Right lobe of liver (tissue), 6 donors: ENCODE data around the gene GTF2H2C_2.
"Not testable (repeated sequence)": the region's sequence is repeated elsewhere in the genome, so short reads cannot be mapped to it uniquely, and the experiment has no call there.

Experiments used
- ATAC-seq, 4 donors: fragments of 200-7000 bp; cut with Tn5 transposase; one replicate each; pipeline ENCODE4 v1.9.1; 2020; ENCODE audit warnings: mild to moderate bottlenecking in 4 of 4, moderate library complexity in 4 of 4
- DNase-seq, 3 donors: peaks; one replicate each; pipeline ENCODE4 v3.0.0-alpha.2; 2020
- H3K27ac ChIP-seq, 3 donors: fragments of 200-600 bp; one replicate each; pipeline ENCODE4 v1.8.0; 2022
- H3K27me3 ChIP-seq, 2 donors: fragments of 200-600 bp; one replicate each; pipeline ENCODE4 v1.8.0; 2022
- H3K36me3 ChIP-seq, 4 donors: fragments of 200-600 bp; sonication (generic) in 1 of 4; one replicate each; pipeline versions ENCODE4 v1.5.1 to v1.8.0; 2017 to 2022; ENCODE audit warnings: control low read depth in 1 of 4
- H3K4me1 ChIP-seq, 4 donors: fragments of 200-600 bp; sonication (generic) in 1 of 4; one replicate each; pipeline versions ENCODE4 v1.5.1 to v1.8.0; 2017 to 2022; ENCODE audit warnings: control low read depth in 1 of 4
- H3K4me3 ChIP-seq, 3 donors: fragments of 200-600 bp; one replicate each; pipeline ENCODE4 v1.8.0; 2022
- H3K9me3 ChIP-seq, 4 donors: fragments of 200-600 bp; sonication (generic) in 1 of 4; one replicate each; pipeline versions ENCODE4 v1.5.1 to v1.8.0; 2017 to 2022; ENCODE audit warnings: control low read depth in 1 of 4
- CTCF ChIP-seq, 4 donors: fragments of 200-600 bp in 3 of 4; fragments of 450-650 bp in 1 of 4; IDR thresholded peaks; one replicate each; pipeline versions ENCODE4 v1.5.1 to v1.8.0; 2016 to 2022; ENCODE audit warnings: antibody characterized with exemption in 4 of 4, mild to moderate bottlenecking in 2 of 4
- WGBS: methylation state at CpG from one replicate; pipeline ENCODE4 v1.1.6; 2018; ENCODE audit warnings: low coverage, low lambda C conversion rate; ENCODE audit not compliant: insufficient coverage; ENCODE audit errors: missing lambda C conversion rate; 5-methylcytosine and 5-hydroxymethylcytosine counted together
- intact Hi-C, 2 donors: fragments of 100-400 bp; cut with DNase I; formaldehyde crosslinking; loops; one replicate each; pipeline versions ENCODE4 v1.11.2 to v1.14.1; 2022
- donor health status: DM: no; HTN: yes; CAD: no.
- donor health status: DM: no; HTN: no; CAD: no.
- donor health status: DM: no; HTN: no; CAD: no.
- donor health status: DM: no; HTN: yes; CAD: no.
- donor health status: DM: no; HTN: yes; CAD: no.

The GTF2H2C_2 gene

DNA sequence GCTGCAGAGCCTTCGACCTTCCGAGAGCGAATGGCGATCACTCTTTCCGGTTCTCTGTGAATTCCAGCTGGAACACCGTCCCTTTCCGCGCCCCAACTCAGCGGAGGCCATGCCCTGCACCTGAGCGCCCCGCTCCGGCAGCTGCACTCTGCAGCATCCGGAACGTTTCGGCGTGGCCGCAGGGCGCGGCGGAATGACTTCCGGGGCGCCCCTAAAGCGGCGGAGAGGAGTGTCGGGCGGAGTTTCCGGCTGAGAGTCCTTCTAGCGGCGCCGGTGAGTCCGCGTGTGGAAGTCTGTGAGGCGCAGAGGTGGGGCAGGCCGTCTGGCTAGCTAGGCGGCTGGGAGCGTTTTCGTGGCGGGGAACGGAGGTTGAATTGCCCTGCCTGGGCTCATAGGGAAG lies at the start of gene GTF2H2C_2:
Gene GTF2H2C_2 (plus strand): TSS at position 252 of the 400 bp plus-strand sequence.
- H3K9me3 ChIP-seq, H3K27ac ChIP-seq, H3K36me3 ChIP-seq, H3K27me3 ChIP-seq, intact Hi-C loops, H3K4me1 ChIP-seq, H3K4me3 ChIP-seq, DNase-seq: not testable (repeated sequence)
- ATAC-seq, result peak; percentile 95 to 100 (median 98)
- WGBS, result no CpG with 5 or more reads among the region's 39 CpGs

GRCh38 chr5:70400984-70401686 lies 14.0 kb upstream of the GTF2H2C_2 start:
- H3K9me3 ChIP-seq, H3K36me3 ChIP-seq, intact Hi-C loops, H3K27me3 ChIP-seq, H3K4me1 ChIP-seq: not testable (repeated sequence)
- whole genome bisulfite sequencing, result no CpG with 5 or more reads among the region's 71 CpGs
- H3K27ac ChIP-seq, result peak overlapping the region in 2 of 3 donors; percentile 60 to 62
- peak in 2 of 3 donors; percentile 58 to 83 for DNase-seq
- ATAC-seq, result peak in 3 of 4 donors; percentile 55 to 80 (median 65)
- peak in 1 of 4 donors; percentile 33 for TF ChIP-seq CTCF (IDR thresholded peaks at IDR 0.05)
- H3K4me3 ChIP-seq, result peak overlapping the region in 2 of 3 donors; percentile 39 to 58

GRCh38 chr5:70421322-70421721 lies 6.2 kb downstream of the GTF2H2C_2 start:
- intact Hi-C loops, H3K36me3 ChIP-seq, H3K4me1 ChIP-seq, ATAC-seq, H3K27me3 ChIP-seq, H3K27ac ChIP-seq, DNase-seq, H3K4me3 ChIP-seq, H3K9me3 ChIP-seq: not testable (repeated sequence)
- no CpG with 5 or more reads among the region's 1 CpG for WGBS

GRCh38 chr5:70423215-70423614 lies 8.0 kb downstream of the GTF2H2C_2 start:
- intact Hi-C loops, result not testable (repeated sequence)
- peak in 2 of 4 donors; percentile 54 to 59 for ATAC-seq
- no CpG with 5 or more reads among the region's 3 CpGs for WGBS

DNA sequence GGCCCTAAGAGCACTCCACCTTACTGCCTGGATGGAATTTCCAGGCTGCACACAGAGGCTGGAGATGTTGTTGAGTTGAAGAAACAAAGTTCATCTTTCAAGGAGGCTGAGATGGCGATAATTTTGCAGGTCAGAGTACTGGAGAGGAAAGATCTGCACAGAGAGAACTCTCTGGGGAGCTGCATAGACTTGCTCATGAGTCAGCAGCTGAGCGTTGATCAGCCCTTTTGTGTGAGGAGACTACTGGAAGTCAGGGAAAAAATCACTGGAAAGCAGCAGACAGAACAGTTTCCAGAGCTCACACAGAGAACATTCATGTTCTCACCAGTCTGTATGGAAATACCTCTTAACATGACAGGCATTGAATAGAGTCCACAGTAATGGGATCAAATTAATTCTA lies 23.4 kb downstream of the GTF2H2C_2 start:
- H3K9me3 ChIP-seq, ATAC-seq, DNase-seq, H3K27ac ChIP-seq, H3K36me3 ChIP-seq, H3K4me3 ChIP-seq, H3K27me3 ChIP-seq, intact Hi-C loops, H3K4me1 ChIP-seq: not testable (repeated sequence)
- whole genome bisulfite sequencing, result no CpG with 5 or more reads among the region's 2 CpGs

More at GRCh38 chr5:70423215-70423614, 8.0 kb downstream of the GTF2H2C_2 start:
- not testable (repeated sequence) for H3K4me1 ChIP-seq, H3K27ac ChIP-seq, DNase-seq, H3K9me3 ChIP-seq, H3K4me3 ChIP-seq, H3K36me3 ChIP-seq, H3K27me3 ChIP-seq

GRCh38 chr5:70449565-70449964 lies 34.4 kb downstream of the GTF2H2C_2 start:
- H3K9me3 ChIP-seq, intact Hi-C loops, H3K4me3 ChIP-seq, H3K27me3 ChIP-seq, H3K4me1 ChIP-seq, H3K36me3 ChIP-seq, DNase-seq, H3K27ac ChIP-seq: not testable (repeated sequence)
- no CpG with 5 or more reads among the region's 1 CpG for WGBS
- peak in 1 of 4 donors; percentile 26 for ATAC-seq

GRCh38 chr5:70451249-70451984 lies 36.2 kb downstream of the GTF2H2C_2 start:
- H3K36me3 ChIP-seq, H3K27ac ChIP-seq, H3K27me3 ChIP-seq, H3K4me3 ChIP-seq, intact Hi-C loops, H3K4me1 ChIP-seq, H3K9me3 ChIP-seq, DNase-seq: not testable (repeated sequence)
- WGBS, result no CpG with 5 or more reads among the region's 7 CpGs
- ATAC-seq, result peak; percentile 45 to 81 (median 58)

DNA sequence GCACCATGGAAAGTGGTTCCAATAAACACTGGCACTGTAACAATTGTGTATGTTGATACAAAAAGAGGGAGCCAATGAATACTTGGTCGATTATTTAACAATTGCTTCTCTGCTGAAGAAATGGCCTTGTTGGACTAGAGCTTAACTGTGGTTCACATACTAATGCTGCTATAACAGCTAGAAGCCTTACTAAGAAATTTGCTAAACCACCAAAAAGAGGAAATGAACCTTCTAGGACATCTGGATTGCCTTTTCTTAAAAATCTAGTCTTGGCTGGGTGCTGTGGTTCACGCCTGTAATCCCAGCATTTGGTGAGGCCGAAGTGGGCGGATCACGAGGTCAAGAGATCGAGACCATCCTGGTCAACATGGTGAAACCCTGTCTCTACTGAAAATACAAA lies 41.9 kb downstream of the GTF2H2C_2 start:
- H3K27ac ChIP-seq, H3K36me3 ChIP-seq, H3K9me3 ChIP-seq, H3K4me3 ChIP-seq, intact Hi-C loops, DNase-seq, H3K4me1 ChIP-seq, H3K27me3 ChIP-seq: not testable (repeated sequence)
- ATAC-seq, result peak in 1 of 4 donors; percentile 50
- WGBS, result no CpG with 5 or more reads among the region's 6 CpGs

DNA sequence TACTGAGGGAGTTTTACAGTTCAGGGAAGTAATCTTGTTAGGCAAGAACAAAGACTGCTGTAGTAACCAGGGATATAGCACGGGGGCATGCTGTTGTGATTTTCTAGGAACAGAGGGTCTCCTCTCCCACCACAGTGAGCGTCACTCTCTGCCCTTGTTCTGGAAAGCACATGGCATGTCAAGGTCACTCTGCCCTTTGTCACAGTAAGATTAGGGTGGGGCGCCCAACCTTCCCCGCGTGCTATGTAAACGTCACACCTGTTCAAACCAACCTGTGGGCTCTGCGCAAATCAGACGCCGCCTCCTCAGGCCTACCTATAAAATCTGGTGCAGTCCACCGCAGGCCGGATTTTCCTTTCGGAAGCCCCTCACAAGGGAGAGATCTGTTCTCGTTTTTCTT lies 44.0 kb downstream of the GTF2H2C_2 start:
- intact Hi-C loops, H3K27ac ChIP-seq, H3K9me3 ChIP-seq, ATAC-seq, H3K4me3 ChIP-seq, H3K27me3 ChIP-seq, H3K36me3 ChIP-seq, H3K4me1 ChIP-seq: not testable (repeated sequence)
- peak in 1 of 3 donors; percentile 9 for DNase-seq
- no CpG with 5 or more reads among the region's 13 CpGs for WGBS

DNA sequence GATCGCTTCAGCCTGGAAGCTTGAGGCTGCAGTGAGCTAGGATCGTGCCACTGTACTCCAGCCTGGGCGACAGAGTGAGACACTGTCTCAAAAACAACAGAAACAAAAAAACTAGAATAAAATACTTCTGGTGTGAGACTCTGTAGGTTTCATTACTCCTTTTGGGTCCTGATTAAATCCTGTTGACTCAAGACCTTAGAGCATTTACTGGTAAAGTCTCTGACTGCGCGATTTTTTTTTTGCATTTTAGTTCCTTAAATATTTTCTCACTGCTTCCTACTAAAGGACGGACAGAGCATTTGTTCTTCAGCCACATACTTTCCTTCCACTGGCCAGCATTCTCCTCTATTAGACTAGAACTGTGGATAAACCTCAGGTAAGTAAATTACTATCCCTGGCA lies 46.8 kb downstream of the GTF2H2C_2 start:
- H3K9me3 ChIP-seq, H3K27ac ChIP-seq, H3K4me3 ChIP-seq, H3K36me3 ChIP-seq, H3K4me1 ChIP-seq, intact Hi-C loops, DNase-seq, H3K27me3 ChIP-seq: not testable (repeated sequence)
- no CpG with 5 or more reads among the region's 6 CpGs for WGBS
- ATAC-seq, result peak in 1 of 4 donors; percentile 46
